ENCODE data around the gene OAF. TPM values are rescaled to one million over a fixed set of nuclear protein-coding genes. Genes with fewer than 3 reads are reported as not detected.

The OAF gene
- total and polyA plus RNA-seq, 2 donors (not counting 1 experiment from before 2014, with no cell fraction given): 1.3 to 1.9 TPM

- ChIA-PET CTCF (interaction anchor here (1.0 to 2.6 kb wide), 4 partner anchors 9 to 66 kb away, joined by 3 to 14 read pairs (median 4); no protein-coding TSS in a partner anchor), POLR2A (interaction anchor here (0.7 kb wide), 1 partner anchor 502 kb away, joined by 3 read pairs; no protein-coding TSS in a partner anchor)
- H3K79me2 ChIP-seq (ENCODE audit: control insufficient read depth, insufficient read depth, low read length): no peaks in the 10 kb centered on the region
- H2AFZ ChIP-seq (ENCODE audit: insufficient read depth, low read depth, low read length, poor library complexity, severe bottlenecking): no peak overlapping the region
- 22% methylated on average over 3 of the region's 5 CpGs for WGBS (ENCODE audit: insufficient coverage)
- intact Hi-C loops (cut with micrococcal nuclease): no loop called here
- Mint-ChIP-seq H3K27ac (no peak overlapping the region), H3K4me1 (no peaks in the 10 kb centered on the region), H3K27me3 (peaks cover 58% of the 10 kb centered on the region), H3K9me3 (ENCODE audit: insufficient read depth) (no peaks in the 10 kb centered on the region), H3K4me3 (no peak overlapping the region)
- H3K9ac ChIP-seq (ENCODE audit: low read length): no peak overlapping the region
- peaks cover 0 to 45% (median 6%) of the 10 kb centered on the region in 4 experiments for H3K27me3 ChIP-seq (replicated peaks in 1 of 4; ENCODE audit: control extremely low read depth in 1 of 4, control insufficient read depth in 3 of 4, insufficient read depth in 4 of 4, low read length in 3 of 4)
- DNase-seq (no peak), ATAC-seq (ENCODE audit: low read depth) (no peak)
- no peaks in the 10 kb centered on the region for H4K20me1 ChIP-seq (ENCODE audit: control insufficient read depth, insufficient read depth, low read length, poor library complexity, severe bottlenecking)
- no peak overlapping the region for H3K27ac ChIP-seq (ENCODE audit: low read length in 2 of 2)
- H3K4me1 ChIP-seq (ENCODE audit: control insufficient read depth in 2 of 2, insufficient read depth in 2 of 2, low read length in 2 of 2): no peaks in the 10 kb centered on the region
- no peaks in the 10 kb centered on the region for H3K36me3 ChIP-seq (replicated peaks in 1 of 2; ENCODE audit: control extremely low read depth in 1 of 2, control insufficient read depth in 1 of 2, extremely low read depth in 1 of 2, insufficient read depth in 2 of 2, low read length in 1 of 2)
- H3K4me3 ChIP-seq (ENCODE audit: control extremely low read depth in 1 of 5, extremely low read depth in 1 of 5, insufficient read depth in 1 of 5, low read depth in 2 of 5, low read length in 4 of 5): no peak overlapping the region
- no peak overlapping the region for H3K4me2 ChIP-seq (replicated peaks; ENCODE audit: low read depth, low read length, poor library complexity, severe bottlenecking)
- TF ChIP-seq CTCF (IDR thresholded peaks at IDR 0.05) (no peak), EZH2 (IDR thresholded peaks at IDR 0.05; ENCODE audit: borderline replicate concordance, insufficient read depth, low read depth, low read length, poor library complexity, severe bottlenecking) (no peak)
- no peaks in the 10 kb centered on the region for H3K9me3 ChIP-seq (ENCODE audit: control extremely low read depth in 1 of 3, control insufficient read depth in 2 of 3, insufficient read depth in 1 of 3, low read length in 2 of 3)
These were observed 25.6 kb downstream of the OAF start for GRCh38 chr11:120236169-120237107.
